Activated T-cell treated with anti-CD3 and anti-CD28 coated beads, Interleukin-2, amount 50 U/mL, for 4 hours (primary cell): ENCODE results near the gene REPIN1. TPM values are rescaled to one million over a fixed set of nuclear protein-coding genes. Genes with fewer than 3 reads are reported as not detected.

Experiments used
- ATAC-seq, 2 donors: fragments of 200-7000 bp; cut with Tn5 transposase; one replicate each; pipeline ENCODE4 v1.10.0; 2021
- DNase-seq: peaks from one replicate; pipeline ENCODE4 v3.0.0-alpha.2; 2020
- H3K27me3 Mint-ChIP-seq: one replicate; pipeline ENCODE4 v1.8.0; 2021; ENCODE audit warnings: low read depth, mixed read lengths
- H3K36me3 Mint-ChIP-seq: one replicate; pipeline ENCODE4 v1.8.0; 2022; ENCODE audit warnings: mixed read lengths; ENCODE audit not compliant: insufficient read depth
- H3K4me1 Mint-ChIP-seq: one replicate; pipeline ENCODE4 v1.8.0; 2021; ENCODE audit warnings: low read depth, mixed read lengths
- H3K4me3 Mint-ChIP-seq: one replicate; pipeline ENCODE4 v1.8.0; 2021; ENCODE audit warnings: mild to moderate bottlenecking, moderate library complexity, mixed read lengths
- H3K9me3 Mint-ChIP-seq: one replicate; pipeline ENCODE4 v1.8.0; 2021; ENCODE audit warnings: mixed read lengths
- total RNA-seq, 3 donors: library from RNA; stranded (reverse); gene quantifications; one replicate each; pipeline ENCODE4 v1.2.1, GENCODE V29; 2021

Gene REPIN1
- total RNA-seq = 10 to 100 TPM; 54.7 to 68.4 (median 62.6) TPM

DNA sequence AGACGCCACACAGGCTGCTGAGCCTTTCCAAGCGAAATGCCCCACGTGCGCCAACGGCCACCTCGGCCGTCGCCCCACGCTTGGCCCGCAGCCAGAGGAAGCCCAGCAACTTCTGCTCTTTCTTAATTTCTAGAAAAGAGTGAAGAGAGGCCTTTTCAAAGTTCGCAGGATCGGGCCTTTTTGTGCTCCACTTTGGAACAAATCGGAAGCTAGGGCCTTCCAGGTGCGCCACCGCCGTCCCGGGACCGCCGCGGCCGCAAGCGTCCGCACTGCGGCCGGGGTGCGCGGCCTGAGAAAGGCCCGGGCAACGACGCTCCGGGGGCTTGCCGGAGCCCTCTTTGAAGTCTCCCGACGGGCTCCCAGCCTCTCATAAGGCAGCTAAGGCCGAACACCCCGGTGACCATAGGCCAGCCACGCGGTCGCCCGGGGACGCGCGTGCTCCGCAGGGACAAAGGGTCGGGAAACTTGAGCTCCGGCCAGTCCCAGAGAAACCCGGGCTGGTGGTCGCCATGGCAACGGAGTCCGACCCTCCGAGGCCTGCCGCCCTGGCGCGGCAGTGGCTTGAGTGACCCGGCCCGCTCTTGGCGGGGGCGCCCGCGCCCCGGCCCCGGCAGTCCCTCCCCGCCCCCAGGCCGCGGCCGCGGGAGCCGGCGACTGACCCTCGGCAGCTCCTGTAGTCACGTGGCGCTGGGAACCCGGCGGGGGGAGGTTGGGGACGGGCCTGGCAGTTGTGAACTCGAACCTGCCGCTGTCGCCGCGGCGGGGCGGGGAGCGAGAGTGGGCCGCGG is at the start of gene REPIN1:
REPIN1 (plus strand) TSS at position 727 of the 788 bp plus-strand sequence. CDS start 890 bp downstream, outside the sequence.
- Mint-ChIP-seq H3K9me3 (no peaks in the 10 kb centered on the region), H3K36me3 (peaks cover 3% of the 10 kb centered on the region)

DNA sequence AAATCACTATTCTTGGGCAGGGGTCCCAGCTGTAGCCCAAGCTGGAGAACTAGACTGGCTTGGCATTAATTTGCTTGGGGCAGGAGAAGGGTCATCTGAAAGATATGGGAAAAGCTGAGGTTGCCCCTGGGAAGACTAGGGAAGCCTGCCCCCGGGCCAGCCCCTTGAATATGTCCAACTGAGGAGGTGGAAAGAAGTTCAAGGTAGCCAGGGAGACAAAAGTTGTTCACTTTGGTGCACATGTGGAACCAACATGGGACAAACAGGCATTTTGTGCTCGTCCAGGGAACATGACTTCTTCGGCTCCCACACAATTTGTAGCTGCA is 46.9 kb upstream of the REPIN1 start:
- Mint-ChIP-seq H3K4me1 (peaks cover 47% of the 10 kb centered on the region), H3K4me3 (peak overlapping the region; percentile 96), H3K27me3 (no peaks in the 10 kb centered on the region), H3K9me3 (no peaks in the 10 kb centered on the region), H3K36me3 (peaks cover 15% of the 10 kb centered on the region)
- DNase-seq (no peak), ATAC-seq (no peak)

More for the DNA sequence above, at the start of gene REPIN1:
- H3K4me1 Mint-ChIP-seq = peaks cover 39% of the 10 kb centered on the region
- peak within 1 kb of the TSS; percentile 96 for H3K4me3 Mint-ChIP-seq
- ATAC-seq = peak; percentile 44 to 65
- DNase-seq = peak; percentile 78
- no peaks in the 10 kb centered on the region for H3K27me3 Mint-ChIP-seq

DNA sequence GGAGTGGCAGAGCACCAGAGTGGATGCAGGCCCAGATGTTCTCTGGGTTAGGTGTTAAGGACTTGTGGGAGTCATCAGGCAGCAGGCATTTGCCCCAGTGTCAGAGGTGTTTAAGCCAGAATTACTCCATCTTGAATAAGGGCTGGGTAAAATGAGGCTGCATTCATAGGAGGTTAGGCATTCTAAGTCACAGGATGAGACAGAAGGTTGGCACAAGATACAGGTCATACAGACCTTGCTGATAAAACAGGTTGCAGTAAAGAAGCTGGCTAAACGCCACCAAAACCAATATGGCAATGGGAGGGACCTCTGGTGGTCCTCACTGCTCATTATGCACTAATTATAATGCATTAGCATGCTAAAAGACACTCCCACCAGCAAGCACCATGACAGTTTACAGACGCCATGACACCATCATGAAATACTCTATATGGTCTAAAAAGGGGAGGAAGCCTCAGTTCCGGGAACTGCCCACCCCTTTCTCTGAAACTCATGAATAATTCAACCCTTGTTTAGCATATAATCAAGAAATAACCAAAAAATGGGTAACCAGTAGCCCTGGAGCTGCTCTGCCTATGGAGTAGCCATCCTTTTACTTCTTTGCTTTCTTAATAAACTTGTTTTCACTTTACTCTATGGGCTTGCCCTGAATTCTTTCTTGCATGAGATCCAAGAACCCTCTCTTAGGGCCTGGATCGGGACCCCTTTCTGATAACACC is 46.3 kb upstream of the REPIN1 start:
- Mint-ChIP-seq H3K4me1 (peaks cover 47% of the 10 kb centered on the region), H3K36me3 (peaks cover 19% of the 10 kb centered on the region)

DNA sequence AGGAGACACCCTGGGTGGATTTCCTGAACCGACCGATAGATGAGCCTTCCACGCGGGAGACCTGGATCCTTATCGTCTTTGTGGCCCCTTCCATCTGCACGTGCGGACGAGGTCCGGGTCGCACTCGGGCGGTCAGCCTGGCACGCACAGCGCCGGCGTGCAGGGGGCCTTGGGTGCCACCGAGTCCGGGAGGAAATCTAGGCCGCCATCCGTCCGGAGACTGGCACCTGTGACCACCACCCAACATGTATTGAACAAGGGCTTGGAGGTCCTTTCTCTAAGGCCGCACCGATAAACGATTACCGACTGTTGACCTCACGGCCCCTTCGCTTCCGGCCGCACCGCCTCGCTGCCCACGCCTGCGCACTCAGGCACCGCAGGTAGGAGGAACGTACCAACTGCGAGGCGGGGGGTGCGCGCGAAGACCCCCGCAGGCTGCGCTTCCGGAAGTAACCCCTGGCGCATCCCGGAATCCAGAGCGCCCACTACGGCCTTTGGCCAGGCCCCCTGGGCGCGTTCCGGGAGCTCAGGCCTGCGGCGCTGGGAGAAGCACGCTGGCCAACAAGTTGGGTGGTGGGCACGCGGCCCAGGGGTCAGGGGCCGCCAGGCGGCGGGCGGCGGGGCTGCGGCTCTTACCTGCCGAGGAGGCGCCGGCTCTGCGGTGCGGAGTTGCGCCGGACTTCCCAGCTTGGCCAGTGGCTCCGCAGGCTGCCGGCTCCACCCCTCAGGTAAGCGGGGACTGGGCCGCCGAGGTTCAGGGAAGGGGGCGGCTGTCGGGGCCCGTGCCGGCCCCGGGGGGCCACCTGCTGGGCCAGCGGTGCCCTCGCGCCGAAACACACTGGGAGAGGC is 45.6 kb upstream of the REPIN1 start, which contains the start of the genes ACTR3C and LRRC61:
ACTR3C (minus strand) TSS at position 713 of the 849 bp plus-strand sequence. CDS start 28,249 bp downstream, outside the sequence.
LRRC61 (plus strand) TSS at position 523 of the 849 bp plus-strand sequence. CDS start 13,507 bp downstream, outside the sequence.
- DNase-seq (peak; percentile 55), ATAC-seq (peak; percentile 41 to 54)
- Mint-ChIP-seq H3K9me3 (no peaks in the 10 kb centered on the region), H3K4me1 (peaks cover 47% of the 10 kb centered on the region), H3K27me3 (no peaks in the 10 kb centered on the region), H3K36me3 (peaks cover 17% of the 10 kb centered on the region), H3K4me3 (peak within 1 kb of the TSS; percentile 96)

More for the DNA sequence above, 46.3 kb upstream of the REPIN1 start:
- ATAC-seq = peak; percentile 17 to 27
- DNase-seq = peak; percentile 61
- H3K27me3 Mint-ChIP-seq = no peaks in the 10 kb centered on the region
- H3K4me3 Mint-ChIP-seq = peak overlapping the region; percentile 96
- no peaks in the 10 kb centered on the region for H3K9me3 Mint-ChIP-seq

DNA sequence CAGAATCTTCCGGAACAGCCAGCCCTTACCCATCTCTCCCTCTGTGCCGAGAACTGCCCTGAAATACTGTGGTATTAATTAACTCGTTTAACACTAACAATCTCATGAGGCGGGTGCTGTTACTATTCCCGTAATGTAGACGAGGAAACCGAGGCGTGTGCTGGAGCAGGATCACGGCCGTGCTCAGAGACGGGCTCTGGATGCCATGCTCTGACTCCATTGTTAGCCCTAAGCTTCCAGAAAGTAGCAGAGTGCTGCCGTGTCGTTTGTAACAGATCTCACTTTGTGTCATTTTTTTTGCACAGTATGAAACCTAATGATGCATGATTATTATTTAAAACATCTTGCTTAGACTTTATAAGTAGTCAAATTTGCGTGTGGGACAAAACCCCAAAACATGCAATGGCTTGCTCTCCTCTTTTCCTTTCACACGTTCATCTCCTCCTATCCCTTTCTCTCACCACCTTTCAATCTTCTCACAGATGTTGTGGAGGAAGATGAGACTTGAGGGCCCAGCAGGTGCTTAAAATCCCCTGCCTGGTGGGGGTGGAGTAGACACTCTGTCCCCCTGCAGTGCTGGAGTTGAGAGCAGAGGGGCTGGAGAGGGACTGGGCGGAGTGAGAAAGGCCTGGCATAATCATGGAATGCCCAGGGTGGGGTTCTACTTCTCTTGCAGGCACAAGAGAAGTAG is 44.8 kb upstream of the REPIN1 start:
- H3K36me3 Mint-ChIP-seq = peaks cover 16% of the 10 kb centered on the region
- peaks cover 46% of the 10 kb centered on the region for H3K4me1 Mint-ChIP-seq

DNA sequence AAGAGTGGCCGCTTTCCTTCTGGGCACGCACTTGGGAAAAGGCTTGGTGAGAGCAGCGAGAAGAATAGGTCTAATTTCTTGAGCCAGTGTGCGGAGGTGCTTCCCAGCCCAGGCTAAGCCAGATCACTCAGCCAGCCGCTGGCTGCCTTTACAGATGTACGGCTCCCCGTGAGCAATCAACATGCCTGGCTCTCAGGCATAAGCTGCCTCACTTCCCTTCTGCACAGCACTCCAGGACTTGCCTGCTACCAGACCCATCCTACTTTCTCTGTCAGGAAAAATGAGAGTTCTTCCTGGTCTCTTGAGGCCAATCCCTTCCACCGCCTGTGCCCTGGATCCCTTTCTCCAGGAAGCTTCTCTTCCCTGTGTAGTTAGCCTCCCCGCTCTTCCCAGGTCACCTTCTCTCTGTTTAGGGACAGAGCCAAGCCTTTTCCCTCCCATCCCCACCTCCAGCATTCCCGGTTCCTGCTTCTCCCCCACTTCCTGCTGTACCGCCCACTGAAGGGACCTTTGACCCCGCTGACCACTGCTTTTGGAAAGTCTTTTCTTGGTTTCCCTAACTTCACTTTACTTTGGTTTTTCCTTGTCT is 44.2 kb upstream of the REPIN1 start:
- DNase-seq (no peak), ATAC-seq (no peak)
- Mint-ChIP-seq H3K27me3 (no peaks in the 10 kb centered on the region), H3K4me1 (peaks cover 44% of the 10 kb centered on the region), H3K9me3 (no peaks in the 10 kb centered on the region), H3K4me3 (peak overlapping the region; percentile 96), H3K36me3 (peaks cover 19% of the 10 kb centered on the region)

More for the DNA sequence above, 44.8 kb upstream of the REPIN1 start:
- H3K9me3 Mint-ChIP-seq = no peaks in the 10 kb centered on the region
- no peak for DNase-seq
- no peaks in the 10 kb centered on the region for H3K27me3 Mint-ChIP-seq
- peak; percentile 30 to 31 for ATAC-seq
- H3K4me3 Mint-ChIP-seq = peak overlapping the region; percentile 96

DNA sequence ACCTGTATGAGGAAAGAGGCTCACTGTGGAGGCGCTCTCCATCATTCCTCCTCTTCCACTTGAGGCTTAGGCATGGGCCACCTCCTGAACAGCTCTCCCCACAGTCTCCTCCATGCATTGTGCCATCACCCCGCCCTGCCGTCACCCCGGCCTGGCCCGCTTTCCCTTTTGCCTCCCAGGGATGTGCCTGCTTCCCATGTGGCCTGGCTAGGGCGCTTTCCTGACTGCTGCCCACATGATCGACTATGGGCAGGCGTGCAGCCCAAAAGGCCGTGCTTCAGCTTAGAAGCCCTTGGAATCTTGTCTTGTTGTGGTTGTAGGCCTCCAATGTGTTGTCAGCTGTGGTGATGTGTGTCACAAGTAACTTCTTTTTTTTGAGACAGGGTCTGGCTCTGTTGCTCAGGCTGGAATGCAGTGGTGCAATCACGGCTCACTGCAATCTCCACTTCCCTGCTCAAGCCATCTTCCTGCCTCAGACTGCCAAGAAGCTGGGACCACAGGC is 43.5 kb upstream of the REPIN1 start:
- H3K4me1 Mint-ChIP-seq = peaks cover 40% of the 10 kb centered on the region
- no peak for ATAC-seq
- DNase-seq = no peak
- H3K4me3 Mint-ChIP-seq = peak overlapping the region; percentile 96
- no peaks in the 10 kb centered on the region for H3K27me3 Mint-ChIP-seq
- H3K9me3 Mint-ChIP-seq = no peaks in the 10 kb centered on the region
- H3K36me3 Mint-ChIP-seq = peaks cover 19% of the 10 kb centered on the region

DNA sequence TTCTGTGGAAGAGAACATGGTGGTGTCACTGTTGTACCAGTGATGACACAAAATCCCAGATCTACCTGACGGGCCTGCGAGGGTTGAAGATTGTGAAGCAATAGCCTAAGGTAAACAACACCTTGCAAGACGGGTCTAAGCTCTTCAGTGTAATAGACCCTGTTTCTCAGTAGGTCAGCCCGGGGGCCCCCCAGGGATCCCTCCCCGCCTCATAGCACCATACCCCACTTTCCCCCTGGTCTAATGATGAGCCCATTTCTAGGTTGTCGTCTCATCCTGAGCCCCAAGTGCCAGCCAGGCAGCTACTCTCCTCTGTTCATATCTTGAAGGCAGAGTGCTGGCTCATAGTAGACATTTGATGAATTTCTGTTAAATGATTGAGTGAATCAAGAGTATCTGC is 42.7 kb upstream of the REPIN1 start:
- peaks cover 34% of the 10 kb centered on the region for H3K4me1 Mint-ChIP-seq
- no peak overlapping the region for H3K4me3 Mint-ChIP-seq
- no peaks in the 10 kb centered on the region for H3K9me3 Mint-ChIP-seq
- no peaks in the 10 kb centered on the region for H3K27me3 Mint-ChIP-seq
- H3K36me3 Mint-ChIP-seq = peaks cover 19% of the 10 kb centered on the region
- ATAC-seq = no peak
- DNase-seq = no peak

DNA sequence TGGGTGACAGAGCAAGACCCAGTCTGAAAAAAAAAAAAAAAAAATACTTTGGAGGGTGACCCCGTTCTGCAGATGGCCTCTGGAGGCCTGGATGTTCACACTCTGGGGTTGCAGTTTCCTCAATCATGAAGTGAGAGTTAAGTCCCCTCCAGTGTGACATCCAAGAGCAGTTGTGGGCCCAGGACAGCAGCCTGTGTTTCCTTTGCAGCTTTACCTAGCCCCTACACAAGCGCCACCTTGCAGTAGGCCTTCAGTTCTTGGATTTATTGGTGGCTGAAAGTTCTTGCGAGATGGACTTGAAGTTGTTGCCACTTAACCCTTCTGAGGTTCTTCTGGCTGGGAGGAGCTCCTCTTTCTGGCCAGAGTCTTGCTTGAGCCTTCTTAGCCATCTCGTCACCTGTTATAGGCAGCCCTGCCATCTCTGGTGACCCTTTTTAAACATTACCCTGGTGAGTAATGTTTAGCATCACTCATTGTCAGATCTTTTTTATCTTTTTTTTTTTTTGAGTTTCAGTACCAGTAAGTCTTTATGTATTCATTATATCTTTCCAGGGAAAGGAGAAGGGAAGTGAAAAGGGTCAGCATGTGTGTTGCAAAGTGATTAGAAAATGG is 41.9 kb upstream of the REPIN1 start:
- Mint-ChIP-seq H3K27me3 (no peaks in the 10 kb centered on the region), H3K4me1 (peaks cover 27% of the 10 kb centered on the region), H3K4me3 (no peak overlapping the region), H3K9me3 (no peaks in the 10 kb centered on the region), H3K36me3 (peaks cover 23% of the 10 kb centered on the region)
- ATAC-seq (no peak), DNase-seq (no peak)

- Mint-ChIP-seq H3K4me1 (peaks cover 22% of the 10 kb centered on the region), H3K36me3 (peaks cover 23% of the 10 kb centered on the region), H3K27me3 (no peaks in the 10 kb centered on the region)
Observed at GRCh38 chr7:150327308-150327707, 41.3 kb upstream of the REPIN1 start.

GRCh38 chr7:150329331-150330120 is 39.1 kb upstream of the REPIN1 start:
- Mint-ChIP-seq H3K9me3 (no peaks in the 10 kb centered on the region), H3K36me3 (peaks cover 21% of the 10 kb centered on the region), H3K4me3 (no peak overlapping the region), H3K4me1 (peaks cover 7% of the 10 kb centered on the region), H3K27me3 (no peaks in the 10 kb centered on the region)
- ATAC-seq = no peak
- no peak for DNase-seq

More at GRCh38 chr7:150327308-150327707, 41.3 kb upstream of the REPIN1 start:
- no peak for ATAC-seq
- no peak for DNase-seq
- no peak overlapping the region for H3K4me3 Mint-ChIP-seq
- H3K9me3 Mint-ChIP-seq = no peaks in the 10 kb centered on the region

- H3K4me1 Mint-ChIP-seq = no peaks in the 10 kb centered on the region
- H3K9me3 Mint-ChIP-seq = no peaks in the 10 kb centered on the region
- peaks cover 21% of the 10 kb centered on the region for H3K36me3 Mint-ChIP-seq
- no peaks in the 10 kb centered on the region for H3K27me3 Mint-ChIP-seq
- no peak overlapping the region for H3K4me3 Mint-ChIP-seq
- no peak for ATAC-seq
- no peak for DNase-seq
Observed at GRCh38 chr7:150330211-150330885, 38.3 kb upstream of the REPIN1 start.
